HT1080 (cell line): ENCODE data around the gene SEC23A. TPM values are rescaled to one million over a fixed set of nuclear protein-coding genes. Genes with fewer than 3 reads are reported as not detected.
"Not testable (repeated sequence)": the region's sequence is repeated elsewhere in the genome, so short reads cannot be mapped to it uniquely, and the experiment has no call there.

Experiments
- DNase-seq: peaks from one replicate; pipeline ENCODE4 v3.0.0-alpha.2; 2015; ENCODE audit warnings: low read depth
- polyA plus RNA-seq, 2 experiments: library from polyadenylated mRNA; depleted of rRNA; stranded (reverse); fragments of >200 nt; gene quantifications; 2 replicates each; pipeline ENCODE4 v1.2.3, GENCODE V29; 2015
- total RNA-seq: library from RNA; depleted of rRNA; stranded (reverse); fragments of >200 nt; shearing (Covaris generic); gene quantifications from 2 replicates; pipeline ENCODE4 v1.2.3, GENCODE V29; 2014; rRNA removed

The SEC23A gene
- 95.6 and 108 TPM in 2 replicates for total RNA-seq
- 54.1 and 68.1 TPM in 2 replicates for polyA plus RNA-seq (2015; cell fraction: cytosol; rRNA removed)
- 62.1 and 63.4 TPM in 2 replicates for polyA plus RNA-seq (2015; cell fraction: nucleus; rRNA removed)

- DNase-seq: peak; percentile 81
Measured at GRCh38 chr14:39102969-39103957, at the start of gene SEC23A. SEC23A (minus strand) TSS chr14:39103235; CDS start chr14:39096118, 7,117 bp downstream.

GRCh38 chr14:39145266-39145966 is 42.4 kb upstream of the SEC23A start:
- DNase-seq: no peak

GRCh38 chr14:39143226-39143625 is 40.2 kb upstream of the SEC23A start:
- DNase-seq: not testable (repeated sequence)

GRCh38 chr14:39141623-39142022 is 38.6 kb upstream of the SEC23A start:
- not testable (repeated sequence) for DNase-seq

- DNase-seq: no peak
Measured at GRCh38 chr14:39140170-39140569, 37.1 kb upstream of the SEC23A start.

- no peak for DNase-seq
Measured at GRCh38 chr14:39138440-39138839, 35.4 kb upstream of the SEC23A start.

- not testable (repeated sequence) for DNase-seq
Measured at GRCh38 chr14:39137835-39138234, 34.8 kb upstream of the SEC23A start.

- no peak for DNase-seq
Measured at GRCh38 chr14:39122330-39123138, 19.5 kb upstream of the SEC23A start.

GRCh38 chr14:39114073-39114838 is 11.2 kb upstream of the SEC23A start, which contains the start of gene GEMIN2:
GEMIN2 (plus strand) TSS chr14:39114323; CDS start chr14:39114339, 16 bp downstream.
- DNase-seq: peak; percentile 92

GRCh38 chr14:39113685-39114072 is 10.6 kb upstream of the SEC23A start:
- DNase-seq: no peak

- DNase-seq: no peak
Measured at GRCh38 chr14:39109893-39110715, 7.1 kb upstream of the SEC23A start.

- DNase-seq: no peak
Measured at GRCh38 chr14:39108791-39109190, 5.8 kb upstream of the SEC23A start.

GRCh38 chr14:39107591-39107996 is 4.6 kb upstream of the SEC23A start:
- peak; percentile 36 for DNase-seq

GRCh38 chr14:39104078-39104801 is 1.2 kb upstream of the SEC23A start:
- not testable (repeated sequence) for DNase-seq

- DNase-seq: peak; percentile 20
Measured at GRCh38 chr14:39102265-39102968, 618 bp downstream of the SEC23A start.

GRCh38 chr14:39099748-39100147 is 3.3 kb downstream of the SEC23A start:
- no peak for DNase-seq

- not testable (repeated sequence) for DNase-seq
Measured at GRCh38 chr14:39099215-39099614, 3.8 kb downstream of the SEC23A start.

GRCh38 chr14:39097159-39097558 is 5.9 kb downstream of the SEC23A start:
- peak; percentile 23 for DNase-seq
